HepG2 (cell line): ENCODE results near the gene MED19. TPM values are rescaled to one million over a fixed set of nuclear protein-coding genes. Genes with fewer than 3 reads are reported as not detected.

ENCODE experiments used
- CAMTA2 ChIP-seq: sonication (generic); formaldehyde crosslinking; IDR thresholded peaks from 2 replicates; pipeline ENCODE4 v1.4.0; 2020; ENCODE audit warnings: mild to moderate bottlenecking, missing genetic modification reagents, borderline replicate concordance
- DDIT3 ChIP-seq: sonication (generic); formaldehyde crosslinking; IDR thresholded peaks from 2 replicates; pipeline ENCODE4 v1.4.0; 2020; ENCODE audit warnings: mild to moderate bottlenecking, missing genetic modification reagents
- HBP1 ChIP-seq: IDR thresholded peaks from 2 replicates; pipeline ENCODE4 v1.6.1; 2016; ENCODE audit warnings: low read depth, control low read depth
- HNF1A ChIP-seq, 2 experiments: sonication (generic) in 1 of 2; formaldehyde crosslinking in 1 of 2; IDR thresholded peaks; 2 replicates each; pipeline versions ENCODE4 v1.4.0 to v1.6.1; 2016 to 2020; ENCODE audit warnings: borderline replicate concordance in 1 of 2, low read depth in 1 of 2, mild to moderate bottlenecking in 1 of 2, missing genetic modification reagents in 1 of 2
- REST ChIP-seq, 2 experiments: IDR thresholded peaks; 2 replicates each; pipeline ENCODE4 v1.6.1; 2011 to 2012; ENCODE audit warnings: low read length in 2 of 2, borderline replicate concordance in 1 of 2, low read depth in 1 of 2, mild to moderate bottlenecking in 1 of 2, moderate library complexity in 1 of 2
- SP4 ChIP-seq: sonication (generic); formaldehyde crosslinking; IDR thresholded peaks from 2 replicates; pipeline ENCODE4 v1.8.1; 2023; ENCODE audit warnings: mild to moderate bottlenecking, missing genetic modification reagents
- SPEN ChIP-seq: sonication (generic); formaldehyde crosslinking; IDR thresholded peaks from 2 replicates; pipeline ENCODE4 v1.5.1; 2020; ENCODE audit warnings: low read depth, mild to moderate bottlenecking, missing genetic modification reagents
- YY1 ChIP-seq: IDR thresholded peaks from 2 replicates; pipeline ENCODE4 v1.6.1; 2011; ENCODE audit warnings: low read length, low read depth, moderate library complexity, mild to moderate bottlenecking; ENCODE audit not compliant: insufficient read depth, insufficient replicate concordance
- ZBTB34 ChIP-seq: sonication (generic); formaldehyde crosslinking; IDR thresholded peaks from 2 replicates; pipeline ENCODE4 v1.8.0; 2022; ENCODE audit warnings: mild to moderate bottlenecking, missing genetic modification reagents
- ZFAT ChIP-seq: sonication (generic); formaldehyde crosslinking; conservative IDR thresholded peaks from 2 replicates; pipeline ENCODE4 v1.8.1; 2023; ENCODE audit warnings: missing genetic modification reagents, inconsistent platforms
- ZKSCAN5 ChIP-seq: sonication (generic); formaldehyde crosslinking; IDR thresholded peaks from 2 replicates; pipeline ENCODE4 v1.5.1; 2020; ENCODE audit warnings: mild to moderate bottlenecking, missing genetic modification reagents
- ZNF121 ChIP-seq: sonication (generic); formaldehyde crosslinking; IDR thresholded peaks from 2 replicates; pipeline ENCODE4 v1.5.0; 2020; ENCODE audit warnings: mild to moderate bottlenecking, missing genetic modification reagents
- ZNF451 ChIP-seq: sonication (generic); formaldehyde crosslinking; IDR thresholded peaks from 2 replicates; pipeline ENCODE4 v1.5.0; 2020; ENCODE audit warnings: mild to moderate bottlenecking, missing genetic modification reagents
- ZNF576 ChIP-seq: sonication (generic); formaldehyde crosslinking; IDR thresholded peaks from 2 replicates; pipeline ENCODE4 v1.4.0; 2020; ENCODE audit warnings: mild to moderate bottlenecking, missing genetic modification reagents
- ZNF891 ChIP-seq: sonication (generic); formaldehyde crosslinking; IDR thresholded peaks from 2 replicates; pipeline ENCODE4 v1.5.0; 2020; ENCODE audit warnings: mild to moderate bottlenecking, missing genetic modification reagents
- polyA plus RNA-seq, 8 experiments: library from polyadenylated mRNA; depleted of rRNA in 3 of 8; stranded (reverse) in 7 of 8; unstranded in 1 of 8; fragments of >200 nt; fragmentation: Illumina TruSeq in 4 of 8; extraction: Trizol in 4 of 8; gene quantifications; 2 replicates each; pipeline versions ENCODE4 v1.2.1 to v1.2.3, GENCODE V29; 2011 to 2016; ENCODE audit warnings: low read depth in 4 of 8, missing spikeins in 1 of 8, mixed read lengths in 1 of 8; ENCODE audit not compliant: insufficient read depth in 1 of 8
- total RNA-seq, 5 experiments: library from RNA; depleted of rRNA; stranded (reverse); fragments of >200 nt; fragmentation: Illumina TruSeq; extraction: Trizol; gene quantifications; 2 replicates each; pipeline ENCODE4 v1.2.3, GENCODE V29; 2016; ENCODE audit warnings: low read depth in 1 of 5

Gene MED19
- total and polyA plus RNA-seq, 2 of the 13 experiments (the other 11 are each of a cell fraction or from before 2014, with no cell fraction given), result 12.9 to 13.8 TPM

- no peak for TF ChIP-seq ZBTB34 (CRISPR knock-in tag)
- no peak; the same call in 1 of the 2 replicates for TF ChIP-seq ZNF451 (CRISPR knock-in tag)
- peak in 1 of 2 experiments; percentile 43; a peak in 1 of 4 replicates for TF ChIP-seq REST (IDR thresholded peaks at IDR 0.05; ENCODE audit: borderline replicate concordance in 1 of 2, low read depth in 1 of 2, low read length in 2 of 2)
- TF ChIP-seq CAMTA2 (CRISPR knock-in tag), result 0 out of 2 replicates have a peak, but pooled peaks have one; percentile 69
- TF ChIP-seq ZFAT (CRISPR knock-in tag), result no peak
- peak; percentile 66 for TF ChIP-seq ZNF891 (CRISPR knock-in tag)
- TF ChIP-seq DDIT3, result no peak
- TF ChIP-seq SPEN, result peak; percentile 86
- 0 out of 2 replicates have a peak, but pooled peaks have one; percentile 13 for TF ChIP-seq HNF1A (IDR thresholded peaks at IDR 0.05; ENCODE audit: low read depth)
- TF ChIP-seq HNF1A (CRISPR knock-in tag; IDR thresholded peaks at IDR 0.05; ENCODE audit: borderline replicate concordance), result peak; percentile 74
- TF ChIP-seq SP4 (CRISPR knock-in tag), result peak; percentile 97
- TF ChIP-seq YY1, result peak; percentile 63
- no peak for TF ChIP-seq ZNF576
- no peak for TF ChIP-seq ZNF121 (CRISPR knock-in tag)
- peak; percentile 22; the same call in 1 of the 2 replicates for TF ChIP-seq HBP1 (CRISPR knock-in tag)
- no peak for TF ChIP-seq ZKSCAN5
Measured at GRCh38 chr11:57657194-57658022, 54.6 kb downstream of the MED19 start, which contains the start of gene CLP1 (continued).
